ENCODE results near the gene VPREB3. TPM values are rescaled to one million over a fixed set of nuclear protein-coding genes. Genes with fewer than 3 reads are reported as not detected.

VPREB3 gene
- total RNA-seq, 1 donor from 2014 or later, result not detected

- Histone ChIP-seq H4K20me1 (ENCODE audit: low read depth) (no peaks in the 10 kb centered on the region), H3K4me1 (peaks cover 7% of the 10 kb centered on the region), H3K27me3 (no peaks in the 10 kb centered on the region), H3K9me3 (ENCODE audit: low read depth) (no peaks in the 10 kb centered on the region), H3K4me3 (no peak overlapping the region), H3K36me3 (no peaks in the 10 kb centered on the region), H3K9ac (no peak overlapping the region), H3K79me2 (ENCODE audit: low read depth) (no peaks in the 10 kb centered on the region), H3K27ac (no peak overlapping the region), H3F3A (ENCODE audit: low read depth) (no peaks in the 10 kb centered on the region), H2AFZ (replicated peaks) (no peak overlapping the region), H3K4me2 (no peak overlapping the region)
- Mint-ChIP-seq H3K4me1 (peaks cover 11% of the 10 kb centered on the region), H3K27ac (no peak overlapping the region), H3K9me3 (no peaks in the 10 kb centered on the region), H3K36me3 (peaks cover 25% of the 10 kb centered on the region), H3K4me3 (no peak overlapping the region), H3K27me3 (ENCODE audit: insufficient read depth, low read depth) (peaks cover 4% of the 10 kb centered on the region)
- no peak for DNase-seq (ENCODE audit: low spot score)
- TF ChIP-seq EZH2phosphoT487 (IDR thresholded peaks at IDR 0.05), result no peak
- no peak for TF ChIP-seq CTCF (IDR thresholded peaks at IDR 0.05)
These were observed 8.4 kb downstream of the VPREB3 start for GRCh38 chr22:23745791-23746190.

- Histone ChIP-seq H3K4me1 (no peaks in the 10 kb centered on the region), H3K27ac (no peak overlapping the region), H2AFZ (replicated peaks) (no peak overlapping the region), H3K4me3 (no peak overlapping the region), H3K79me2 (ENCODE audit: low read depth) (no peaks in the 10 kb centered on the region), H3K9ac (no peak overlapping the region), H3F3A (ENCODE audit: low read depth) (no peaks in the 10 kb centered on the region), H3K36me3 (no peaks in the 10 kb centered on the region), H3K9me3 (ENCODE audit: low read depth) (no peaks in the 10 kb centered on the region), H3K4me2 (no peak overlapping the region), H3K27me3 (no peaks in the 10 kb centered on the region), H4K20me1 (ENCODE audit: low read depth) (no peaks in the 10 kb centered on the region)
- H3K4me3 Mint-ChIP-seq, result peak overlapping the region; percentile 42
- peaks cover 27% of the 10 kb centered on the region for H3K36me3 Mint-ChIP-seq
- peaks cover under 1% of the 10 kb centered on the region for H3K4me1 Mint-ChIP-seq
- no peak for TF ChIP-seq EZH2phosphoT487 (IDR thresholded peaks at IDR 0.05)
- DNase-seq (ENCODE audit: low spot score), result no peak
- peak overlapping the region; percentile 2 for H3K27ac Mint-ChIP-seq
- no peaks in the 10 kb centered on the region for H3K9me3 Mint-ChIP-seq
- H3K27me3 Mint-ChIP-seq (ENCODE audit: insufficient read depth, low read depth), result peaks cover 6% of the 10 kb centered on the region
These were observed 9.7 kb downstream of the VPREB3 start for GRCh38 chr22:23744485-23744884.

GRCh38 chr22:23744001-23744400, 10.2 kb downstream of the VPREB3 start:
- Mint-ChIP-seq H3K27me3 (ENCODE audit: insufficient read depth, low read depth) (peaks cover 6% of the 10 kb centered on the region), H3K4me3 (no peak overlapping the region), H3K27ac (peak overlapping the region; percentile 2), H3K4me1 (no peaks in the 10 kb centered on the region), H3K9me3 (no peaks in the 10 kb centered on the region), H3K36me3 (peaks cover 27% of the 10 kb centered on the region)
- TF ChIP-seq CTCF (IDR thresholded peaks at IDR 0.05), result no peak
- no peaks in the 10 kb centered on the region for H3K79me2 ChIP-seq (ENCODE audit: low read depth)
- H3K27me3 ChIP-seq, result no peaks in the 10 kb centered on the region
- H2AFZ ChIP-seq (replicated peaks), result no peak overlapping the region
- H3K36me3 ChIP-seq, result no peaks in the 10 kb centered on the region
- no peak overlapping the region for H3K4me2 ChIP-seq
- H3K4me1 ChIP-seq, result no peaks in the 10 kb centered on the region
- H3K4me3 ChIP-seq, result no peak overlapping the region
- no peaks in the 10 kb centered on the region for H3K9me3 ChIP-seq (ENCODE audit: low read depth)
- H4K20me1 ChIP-seq (ENCODE audit: low read depth), result no peaks in the 10 kb centered on the region
- DNase-seq (ENCODE audit: low spot score), result no peak
- H3K9ac ChIP-seq, result no peak overlapping the region
- no peaks in the 10 kb centered on the region for H3F3A ChIP-seq (ENCODE audit: low read depth)
- H3K27ac ChIP-seq, result no peak overlapping the region

DNA sequence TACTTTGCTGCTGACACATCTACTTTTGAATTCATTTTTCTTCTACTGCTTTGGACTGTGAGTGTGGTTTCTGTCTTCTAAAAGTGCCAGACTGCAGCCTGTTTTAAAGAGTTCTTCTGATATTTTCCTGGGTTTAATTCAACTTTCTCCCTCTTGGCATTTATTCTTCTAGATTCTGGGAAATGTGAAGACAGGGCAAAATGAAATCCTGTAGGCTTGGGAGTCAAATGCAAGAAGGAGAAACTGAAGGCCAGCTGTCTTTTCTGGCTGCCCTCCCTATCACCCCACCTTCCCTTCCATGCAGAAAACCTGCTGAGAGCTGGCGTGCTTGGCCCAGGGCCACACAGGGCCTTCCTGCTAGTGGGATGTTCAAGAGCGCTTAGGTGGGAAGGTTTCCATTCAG, 10.9 kb downstream of the VPREB3 start:
- Histone ChIP-seq H3K27ac (no peak overlapping the region), H3K4me3 (no peak overlapping the region), H3K27me3 (no peaks in the 10 kb centered on the region), H3K4me2 (no peak overlapping the region), H3K4me1 (no peaks in the 10 kb centered on the region), H3F3A (ENCODE audit: low read depth) (no peaks in the 10 kb centered on the region), H4K20me1 (ENCODE audit: low read depth) (no peaks in the 10 kb centered on the region), H3K79me2 (ENCODE audit: low read depth) (no peaks in the 10 kb centered on the region), H2AFZ (replicated peaks) (no peak overlapping the region), H3K36me3 (no peaks in the 10 kb centered on the region), H3K9me3 (ENCODE audit: low read depth) (no peaks in the 10 kb centered on the region), H3K9ac (no peak overlapping the region)
- TF ChIP-seq EZH2phosphoT487 (IDR thresholded peaks at IDR 0.05) (no peak), EZH2 (IDR thresholded peaks at IDR 0.05) (no peak), CTCF (IDR thresholded peaks at IDR 0.05) (no peak)
- Mint-ChIP-seq H3K4me1 (no peaks in the 10 kb centered on the region), H3K27me3 (ENCODE audit: insufficient read depth, low read depth) (peaks cover 6% of the 10 kb centered on the region), H3K36me3 (peaks cover 30% of the 10 kb centered on the region), H3K4me3 (no peak overlapping the region), H3K9me3 (no peaks in the 10 kb centered on the region), H3K27ac (no peak overlapping the region)
- DNase-seq (ENCODE audit: low spot score), result no peak
